ENCODE data around the gene UQCRC2.
A peak's percentile ranks its signal among the peaks of the same experiment; 100 is the strongest.
"Not testable (repeated sequence)": the region's sequence is repeated elsewhere in the genome, so short reads cannot be mapped to it uniquely, and the experiment has no call there.

Gene UQCRC2

DNA sequence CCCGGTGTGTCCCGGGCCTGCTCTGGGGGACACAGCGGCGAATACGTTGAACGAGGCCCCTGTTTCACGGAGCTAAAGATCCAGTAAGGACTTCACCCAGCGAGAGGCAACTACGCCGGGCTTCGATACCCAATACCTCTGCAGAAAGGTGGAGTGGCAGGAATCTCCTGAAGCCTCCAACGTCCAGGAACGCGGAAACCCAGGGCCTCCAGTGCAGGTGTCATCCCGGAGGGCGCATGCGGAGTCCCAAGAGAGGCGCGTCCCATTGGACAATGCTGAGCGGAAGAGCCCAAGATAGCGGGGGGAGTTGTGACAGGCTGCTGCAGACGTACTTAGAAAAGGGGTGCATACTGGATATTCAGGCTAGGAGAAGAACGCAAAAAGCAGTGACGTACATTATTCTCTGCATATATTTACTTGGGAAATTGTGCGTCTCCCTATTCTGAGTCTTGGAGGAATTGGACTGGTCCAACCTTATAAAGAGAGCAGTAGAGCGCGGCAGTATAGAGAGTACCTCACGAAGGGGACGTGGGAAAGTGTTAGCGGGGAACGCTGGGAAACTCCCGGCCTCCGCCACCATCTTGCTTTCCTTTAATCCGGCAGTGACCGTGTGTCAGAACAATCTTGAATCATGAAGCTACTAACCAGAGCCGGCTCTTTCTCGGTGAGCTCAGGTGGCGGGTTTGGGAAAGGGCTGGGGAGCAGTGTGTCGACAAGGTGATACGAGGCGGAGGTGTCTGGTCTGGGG is at the start of gene UQCRC2:
Gene UQCRC2 (plus strand): TSS at position 569 of the 748 bp plus-strand sequence. CDS start 63 bp downstream, at position 632.
- DNase-seq (ENCODE audit: low read depth in 2 of 2), result peak; percentile 71 to 78

DNA sequence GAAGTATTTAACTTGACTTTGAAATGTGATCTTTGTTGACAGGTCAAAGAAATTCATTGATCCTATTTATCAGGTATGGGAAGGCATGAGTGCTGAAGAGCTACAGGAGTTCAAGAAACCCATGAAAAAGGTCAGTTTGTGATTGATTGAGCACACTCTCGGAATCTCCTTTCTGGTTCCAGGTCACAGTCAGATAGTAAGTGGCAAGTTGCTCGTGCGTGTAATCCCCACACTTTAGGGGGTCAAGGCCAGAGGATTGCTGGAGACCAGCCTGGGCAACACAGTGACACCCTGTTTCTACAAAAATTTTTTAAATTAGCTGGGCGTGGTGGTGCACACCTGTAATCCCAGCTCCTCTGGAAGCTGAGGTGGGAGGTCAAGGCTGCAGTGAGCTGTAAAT is 20.5 kb upstream of the UQCRC2 start:
- not testable (repeated sequence) for DNase-seq (ENCODE audit: low read depth in 2 of 2)

DNA sequence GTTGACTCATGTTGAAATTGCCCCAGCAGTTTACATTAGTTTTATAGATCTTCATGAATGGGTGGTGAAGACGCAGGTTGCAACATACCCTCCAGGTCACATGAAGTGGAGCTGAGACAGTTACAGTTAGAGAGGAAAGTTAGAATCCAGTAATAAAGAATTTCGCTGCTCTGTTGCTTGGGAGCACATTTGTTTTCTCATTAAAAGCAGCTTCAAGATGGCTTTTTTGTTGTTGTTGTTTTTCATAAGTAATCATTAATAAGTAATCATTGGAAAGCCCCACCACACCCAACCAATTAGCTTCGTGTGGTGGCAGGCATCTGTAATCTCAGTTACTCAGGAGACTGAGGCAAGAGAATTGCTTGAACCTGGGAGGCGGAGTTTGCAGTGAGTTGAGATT is 19.8 kb upstream of the UQCRC2 start:
- not testable (repeated sequence) for DNase-seq (ENCODE audit: low read depth in 2 of 2)

DNA sequence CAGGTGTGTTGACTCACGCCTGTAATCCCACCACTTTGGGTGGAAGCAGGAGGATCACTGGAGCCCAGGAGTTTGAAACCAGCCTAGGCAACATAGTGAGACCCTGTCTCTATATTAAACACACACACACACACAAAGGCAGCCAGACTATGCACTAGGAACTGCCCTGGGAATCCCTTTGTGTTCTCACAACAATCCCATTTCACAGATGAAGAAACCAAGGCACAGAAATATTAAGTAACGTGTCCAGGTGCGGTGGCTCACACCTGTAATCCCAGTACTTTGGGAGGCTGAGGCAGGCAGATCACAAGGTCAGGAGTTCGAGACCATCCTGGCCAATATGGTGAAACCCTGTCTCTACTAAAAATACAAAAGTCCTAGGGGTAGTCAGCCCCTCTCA is 19.4 kb upstream of the UQCRC2 start:
- not testable (repeated sequence) for DNase-seq (ENCODE audit: low read depth in 2 of 2)

DNA sequence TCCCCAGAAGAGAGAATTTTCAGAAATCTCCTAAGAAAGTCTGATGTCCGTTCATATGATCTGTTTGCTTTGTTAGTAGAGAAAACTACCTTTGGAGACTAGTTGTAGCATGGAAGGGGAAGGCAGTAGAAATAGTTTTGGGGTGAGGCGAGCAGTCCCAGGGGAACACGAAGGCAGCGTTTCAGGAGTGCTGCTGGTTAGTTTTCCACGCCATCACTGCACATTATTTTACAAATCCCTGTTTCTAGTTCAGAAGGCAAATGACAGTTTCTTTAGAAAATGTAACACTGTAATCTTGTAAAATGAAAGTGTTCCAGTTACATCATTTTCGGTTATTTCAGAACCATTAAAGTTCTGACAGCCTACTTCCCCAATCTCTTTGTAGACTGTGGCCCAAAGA is 16.9 kb upstream of the UQCRC2 start:
- not testable (repeated sequence) for DNase-seq (ENCODE audit: low read depth in 2 of 2)

DNA sequence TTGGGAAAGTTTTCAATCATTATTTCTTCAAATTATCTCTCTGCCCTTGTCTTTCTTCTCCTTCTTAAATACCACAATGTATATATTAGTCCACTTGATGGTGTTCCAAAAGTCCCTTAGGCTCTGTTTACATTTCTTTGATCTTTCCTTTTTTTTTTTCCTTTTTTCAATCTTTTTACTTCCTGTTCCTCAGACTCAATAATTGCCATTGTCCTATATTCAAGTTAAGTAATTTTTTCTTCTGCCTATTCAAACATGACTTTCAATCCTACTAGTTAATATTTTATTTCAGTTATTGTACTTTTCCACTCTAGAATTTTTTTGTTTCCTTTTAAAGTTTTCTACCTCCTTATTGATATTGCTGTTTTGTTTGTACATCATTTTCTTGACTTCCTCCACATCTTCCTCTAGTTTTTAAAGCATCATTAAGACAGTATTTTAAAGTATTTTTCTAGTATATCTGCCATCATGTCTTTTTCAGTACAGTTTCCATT is 15.8 kb upstream of the UQCRC2 start:
- DNase-seq (ENCODE audit: low read depth in 2 of 2), result no peak

DNA sequence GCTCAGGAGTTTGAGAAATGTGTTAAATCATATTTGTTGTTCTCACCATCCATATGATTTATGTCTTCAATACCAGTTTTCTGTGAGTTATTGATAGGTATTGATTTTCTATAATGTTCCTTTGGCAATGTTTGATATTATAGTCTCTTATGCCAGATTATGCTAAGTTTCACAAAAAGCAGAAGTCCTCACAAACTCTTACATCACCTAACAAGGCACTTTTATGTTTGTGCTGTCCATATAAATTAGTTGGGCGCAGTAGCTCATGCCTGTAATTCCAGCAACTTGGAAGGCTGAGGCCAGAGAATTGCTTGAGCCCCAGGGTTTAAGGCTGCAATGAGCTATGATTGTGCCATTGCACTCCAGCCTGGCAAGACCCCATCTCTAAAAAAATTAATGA is 12.6 kb upstream of the UQCRC2 start:
- no peak for DNase-seq (ENCODE audit: low read depth in 2 of 2)

DNA sequence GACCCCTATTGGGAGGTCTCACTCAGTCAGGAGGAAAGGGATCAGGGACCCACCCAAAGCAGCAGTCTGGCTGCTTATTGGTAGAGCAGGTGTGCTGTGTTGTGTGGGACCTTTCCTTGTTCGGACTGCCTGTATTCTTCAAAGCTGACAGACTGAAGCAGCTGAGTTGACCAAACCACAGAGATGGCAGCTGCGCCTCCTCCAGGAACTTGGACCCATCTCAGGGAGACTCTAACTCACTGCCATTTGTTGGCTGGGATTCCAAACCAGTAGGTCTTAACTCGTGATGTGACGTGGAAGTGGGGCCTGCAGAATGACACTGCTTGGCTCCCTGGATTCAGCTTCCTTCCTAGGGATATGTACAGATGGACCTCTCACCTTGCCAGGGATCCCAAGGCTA is 9.6 kb upstream of the UQCRC2 start:
- no peak for DNase-seq (ENCODE audit: low read depth in 2 of 2)

DNA sequence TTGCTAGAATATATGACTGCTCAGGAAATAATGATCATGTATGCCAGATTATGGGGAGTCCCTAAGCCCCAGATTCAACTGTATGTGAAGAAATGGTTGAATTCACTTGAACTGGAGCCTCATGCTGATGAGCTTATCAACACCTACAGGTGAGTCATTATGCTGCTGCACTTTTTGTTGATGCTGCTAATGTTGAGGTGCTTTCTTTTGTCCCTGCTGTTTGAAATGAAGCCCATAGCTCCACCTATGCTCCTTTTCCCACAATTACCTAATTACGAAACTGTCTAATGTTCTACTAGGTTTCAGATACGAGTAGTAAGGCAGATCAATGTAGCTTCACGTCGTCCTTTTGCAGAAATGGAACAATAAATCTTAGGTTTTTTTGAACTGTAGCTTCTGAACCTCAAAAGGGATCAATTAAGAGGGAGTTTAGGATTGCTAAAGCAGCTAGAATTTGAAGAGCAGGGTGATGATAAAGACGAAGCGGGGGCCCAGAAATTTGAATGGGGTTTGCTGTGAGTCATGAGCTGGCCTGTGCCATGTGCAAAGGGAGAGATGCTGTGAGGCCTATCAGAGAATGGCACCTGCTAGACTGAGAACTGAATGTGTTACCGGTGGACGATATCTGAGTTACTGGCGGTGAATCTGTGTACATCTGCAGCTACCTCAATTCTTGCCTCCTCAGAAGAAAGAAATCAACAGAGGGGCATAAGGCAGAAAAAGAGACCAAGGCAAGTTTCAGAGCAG is 6.1 kb upstream of the UQCRC2 start:
- DNase-seq (ENCODE audit: low read depth in 2 of 2), result no peak

DNA sequence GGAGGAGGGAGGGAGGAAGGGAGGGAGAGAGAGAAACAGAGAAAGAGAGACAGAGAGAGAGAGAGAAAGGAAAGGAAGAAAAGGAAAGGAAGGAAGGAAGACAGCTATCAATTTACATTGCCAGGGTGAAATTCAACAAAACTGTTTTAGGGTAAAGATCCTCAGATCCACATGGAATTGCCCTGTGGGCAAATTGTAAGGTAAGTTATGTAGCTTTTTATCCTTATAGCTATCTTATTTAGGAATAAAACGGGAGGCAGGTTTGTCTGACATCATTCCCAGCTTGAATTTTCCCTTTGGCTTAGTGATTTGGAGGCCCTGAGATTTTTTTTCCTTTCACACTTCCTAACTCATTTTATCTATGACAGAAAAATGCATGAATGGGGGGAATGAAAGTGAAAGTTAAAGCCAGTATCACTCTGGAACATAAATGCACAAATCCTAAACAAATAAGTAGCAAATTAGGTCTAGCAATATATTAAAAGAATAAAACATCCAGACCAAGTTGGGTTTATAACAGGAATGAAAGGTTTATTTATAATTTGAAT is 3.4 kb upstream of the UQCRC2 start:
- no peak for DNase-seq (ENCODE audit: low read depth in 2 of 2)

DNA sequence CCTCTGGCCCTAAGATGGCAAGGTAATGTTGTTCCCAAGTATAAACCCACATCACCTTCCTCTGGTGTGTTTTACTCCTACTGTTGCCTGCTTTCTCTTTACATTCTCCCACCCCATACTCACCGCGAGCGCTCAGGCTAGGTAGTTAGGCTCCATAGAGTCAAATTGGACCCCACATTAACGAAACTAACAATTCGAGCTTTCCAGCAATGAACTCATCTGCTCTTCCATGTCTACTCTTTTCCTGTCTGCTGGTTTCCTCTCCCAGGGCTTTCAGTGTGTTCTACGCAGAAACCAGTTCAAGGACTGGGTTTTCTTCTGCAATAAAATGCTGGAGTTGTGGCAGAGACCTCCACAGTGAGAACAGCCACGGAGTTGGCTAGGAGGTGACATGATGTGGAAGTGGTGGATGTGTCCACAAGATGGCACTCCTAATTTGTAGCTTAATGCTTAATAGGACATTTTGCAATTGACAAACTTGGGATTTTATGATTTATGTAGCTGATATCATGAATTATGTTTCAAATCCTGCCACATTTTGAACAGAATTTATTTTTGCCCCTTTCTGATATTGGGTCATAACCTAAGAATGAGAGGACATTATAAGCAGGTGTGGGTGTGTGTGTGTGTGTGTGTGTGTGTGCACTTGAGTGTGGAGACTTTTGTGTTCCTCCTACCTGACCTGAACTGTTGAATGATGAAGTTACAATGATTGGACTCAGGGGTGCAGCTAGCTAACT is 2.2 kb upstream of the UQCRC2 start:
- no peak for DNase-seq (ENCODE audit: low read depth in 2 of 2)

DNA sequence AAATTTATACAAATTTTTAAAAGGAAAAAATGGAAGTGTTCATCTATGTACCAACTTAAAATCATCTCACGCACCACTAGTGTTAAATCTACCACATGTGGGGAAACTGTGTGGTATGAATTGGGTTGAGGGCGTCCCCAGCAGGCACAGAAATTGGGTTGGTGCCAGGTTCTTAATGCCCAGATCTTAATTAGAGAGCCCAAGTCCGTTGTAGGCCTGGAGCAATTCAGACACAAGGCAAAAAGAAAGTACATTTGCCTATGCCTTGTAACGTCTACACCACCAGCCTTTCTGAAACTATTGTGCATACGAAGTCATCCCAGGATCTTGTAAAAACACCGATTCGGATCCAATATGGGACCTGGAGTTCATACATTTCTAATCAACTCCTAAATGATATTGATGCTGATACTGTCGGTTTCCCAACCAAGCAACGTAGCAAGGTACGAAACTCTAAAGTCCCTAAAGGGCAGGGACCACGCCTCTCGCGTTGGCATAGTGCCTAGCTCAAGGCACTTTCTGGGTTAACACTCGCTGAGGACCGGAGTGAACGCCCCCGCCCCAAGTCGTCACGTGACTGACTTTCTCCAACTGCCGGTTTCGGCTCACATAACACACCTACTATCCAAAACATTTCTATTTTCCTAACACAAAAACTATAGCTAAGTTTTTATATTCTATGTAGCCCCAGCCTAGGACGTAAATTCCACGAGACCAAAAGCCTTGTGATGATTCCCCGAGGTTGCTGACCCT is 945 bp upstream of the UQCRC2 start:
- peak; percentile 53 to 55 for DNase-seq (ENCODE audit: low read depth in 2 of 2)

DNA sequence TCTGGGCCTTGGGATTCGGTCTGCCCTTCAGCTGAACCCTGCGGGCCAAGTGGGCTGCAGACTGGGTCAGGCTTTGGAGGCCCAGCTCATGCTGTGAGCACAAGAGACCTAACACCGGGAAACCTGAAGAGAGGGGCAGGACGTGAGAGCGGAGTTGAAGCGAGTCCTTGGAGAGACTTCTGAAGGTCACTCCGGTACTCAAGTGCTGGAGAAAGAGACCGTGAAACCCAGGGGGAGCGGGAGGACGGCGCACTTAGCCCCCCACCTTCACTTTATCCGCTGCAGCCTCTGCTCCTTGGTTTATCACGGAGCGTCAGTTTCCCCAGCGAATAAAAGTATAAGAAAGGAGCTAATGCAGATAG is 361 bp downstream of the UQCRC2 start:
- no peak for DNase-seq (ENCODE audit: low read depth in 2 of 2)

DNA sequence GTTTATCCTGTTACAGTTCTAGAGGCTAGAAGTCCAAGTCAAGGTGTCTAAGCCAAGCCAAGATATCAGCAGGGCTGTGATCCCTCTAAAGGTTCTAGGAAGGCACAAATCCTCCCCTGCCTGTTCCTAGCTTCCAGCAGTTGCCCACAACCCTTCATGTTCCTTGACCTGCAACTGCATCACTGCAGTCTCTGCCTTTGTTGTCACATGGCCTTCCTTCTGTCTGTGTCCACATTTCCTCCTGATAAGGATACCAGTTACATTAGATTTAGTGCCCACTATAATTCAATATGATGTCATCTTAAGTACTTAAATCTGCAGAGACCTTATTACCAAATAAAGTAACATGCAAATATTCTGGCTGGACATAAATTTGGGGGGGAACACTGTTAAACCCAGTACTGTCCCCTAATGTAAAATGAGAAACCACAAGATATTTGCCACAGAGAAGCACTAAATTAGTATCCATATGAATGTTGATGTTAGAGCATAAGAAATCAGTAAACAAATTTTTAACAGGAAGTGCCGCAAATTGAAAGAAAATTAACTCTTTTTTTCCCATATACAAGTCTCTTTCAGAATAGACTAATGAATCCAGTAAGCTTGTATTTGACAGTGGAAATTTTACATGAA is 4.7 kb downstream of the UQCRC2 start:
- no peak for DNase-seq (ENCODE audit: low read depth in 2 of 2)

DNA sequence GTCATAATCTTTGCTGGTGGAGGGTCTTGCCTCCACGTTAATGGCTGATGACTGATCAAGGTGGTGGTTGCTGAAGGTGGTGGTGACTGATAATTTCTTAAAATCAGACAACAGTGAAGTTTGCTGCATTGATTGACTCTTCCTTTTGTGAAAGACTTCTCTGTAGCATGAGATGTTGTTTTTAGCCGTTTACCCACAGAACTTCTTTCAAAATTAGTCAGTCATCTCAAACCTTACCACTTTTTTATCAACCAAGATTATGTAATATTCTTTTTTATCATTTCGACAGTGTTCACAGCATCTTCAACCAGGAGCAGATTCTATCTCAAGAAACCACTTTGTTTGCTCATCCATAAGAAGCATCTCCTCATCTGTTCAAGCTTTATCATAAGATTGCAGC is 5.9 kb downstream of the UQCRC2 start:
- DNase-seq (ENCODE audit: low read depth in 2 of 2), result no peak

DNA sequence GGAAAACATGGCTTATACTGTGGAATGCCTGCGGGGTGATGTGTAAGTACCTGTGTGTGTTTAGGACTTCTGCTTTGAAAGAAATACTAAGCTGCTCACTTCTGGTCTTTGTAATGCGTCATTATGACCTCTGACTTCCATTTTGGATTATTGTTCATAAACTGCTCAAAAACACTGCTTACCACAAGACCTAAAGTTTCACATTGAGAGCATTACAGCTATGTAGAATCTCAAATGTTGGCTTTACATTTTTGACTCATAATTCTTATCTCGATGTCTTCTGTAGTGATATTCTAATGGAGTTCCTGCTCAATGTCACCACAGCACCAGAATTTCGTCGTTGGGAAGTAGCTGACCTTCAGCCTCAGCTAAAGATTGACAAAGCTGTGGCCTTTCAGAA is 9.3 kb downstream of the UQCRC2 start:
- DNase-seq (ENCODE audit: low read depth in 2 of 2), result no peak

DNA sequence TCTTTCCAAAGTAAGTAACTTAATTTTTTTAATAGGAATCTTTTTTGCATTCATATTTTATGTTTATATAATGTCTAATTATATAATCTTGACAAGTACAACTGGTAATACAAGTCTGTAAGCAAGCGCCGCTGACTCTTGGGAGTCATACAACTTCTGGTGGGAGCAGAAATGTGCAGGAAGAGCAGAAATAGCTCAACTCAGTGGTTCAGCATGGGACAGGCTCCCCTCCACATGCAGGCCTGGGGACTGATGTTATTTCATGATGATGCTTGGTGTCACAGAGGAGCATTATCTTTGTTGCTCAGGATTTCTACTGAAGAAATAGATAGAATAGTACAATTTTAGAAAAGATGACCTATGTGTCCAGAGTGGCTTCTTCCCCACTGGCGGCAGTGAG is 10.7 kb downstream of the UQCRC2 start:
- no peak for DNase-seq (ENCODE audit: low read depth in 2 of 2)

DNA sequence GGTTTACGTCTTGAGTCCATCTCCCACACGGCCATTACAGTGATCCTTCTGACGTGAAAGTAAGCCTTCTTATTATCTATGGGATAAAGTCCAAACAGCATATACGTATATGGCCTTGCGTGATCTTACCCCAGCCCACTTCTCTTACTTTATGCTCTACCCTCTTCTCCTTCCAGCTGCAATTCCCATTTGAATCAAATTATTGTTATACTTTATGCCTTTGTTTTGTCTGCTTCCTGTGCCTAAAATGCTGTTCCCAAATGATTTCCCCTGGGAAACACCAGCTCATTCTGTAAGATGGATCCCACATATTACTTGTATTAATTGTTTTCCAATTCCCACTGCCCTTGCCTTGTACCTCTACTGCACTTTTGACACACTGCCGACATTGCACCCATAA is 11.2 kb downstream of the UQCRC2 start:
- DNase-seq (ENCODE audit: low read depth in 2 of 2), result no peak

DNA sequence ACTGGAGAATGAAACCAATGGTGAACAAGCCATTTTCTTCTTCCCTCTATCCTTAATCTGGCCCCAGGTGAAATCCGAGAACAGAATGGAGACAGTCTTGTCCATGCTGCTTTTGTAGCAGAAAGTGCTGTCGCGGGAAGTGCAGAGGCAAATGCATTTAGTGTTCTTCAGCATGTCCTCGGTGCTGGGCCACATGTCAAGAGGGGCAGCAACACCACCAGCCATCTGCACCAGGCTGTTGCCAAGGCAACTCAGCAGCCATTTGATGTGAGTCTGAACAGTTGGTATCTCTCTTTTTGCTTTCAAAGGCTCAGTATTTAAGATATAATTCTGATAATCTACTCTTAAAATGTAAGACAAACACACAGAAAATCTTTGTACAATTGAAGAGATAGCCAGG is 18.7 kb downstream of the UQCRC2 start:
- DNase-seq (ENCODE audit: low read depth in 2 of 2), result no peak

DNA sequence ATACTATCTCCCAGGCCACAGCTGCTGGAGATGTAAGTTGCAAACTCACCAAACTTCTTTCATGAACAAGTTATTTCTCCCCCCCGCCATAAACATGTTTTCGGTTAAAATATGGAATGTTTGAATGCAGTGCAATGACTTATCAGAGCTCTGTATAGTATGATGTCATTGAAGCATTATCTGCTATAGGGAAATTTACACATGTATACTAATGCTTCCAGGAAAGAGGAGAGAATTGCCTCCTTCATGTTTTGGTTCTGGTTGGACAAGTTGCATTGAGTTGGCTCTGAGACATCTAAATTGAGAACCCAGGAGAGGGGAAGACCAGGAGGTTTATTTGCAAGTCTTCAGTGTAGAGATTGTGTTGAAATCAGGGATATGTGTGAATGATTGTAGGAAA is 20.8 kb downstream of the UQCRC2 start:
- DNase-seq (ENCODE audit: low read depth in 2 of 2), result no peak

DNA sequence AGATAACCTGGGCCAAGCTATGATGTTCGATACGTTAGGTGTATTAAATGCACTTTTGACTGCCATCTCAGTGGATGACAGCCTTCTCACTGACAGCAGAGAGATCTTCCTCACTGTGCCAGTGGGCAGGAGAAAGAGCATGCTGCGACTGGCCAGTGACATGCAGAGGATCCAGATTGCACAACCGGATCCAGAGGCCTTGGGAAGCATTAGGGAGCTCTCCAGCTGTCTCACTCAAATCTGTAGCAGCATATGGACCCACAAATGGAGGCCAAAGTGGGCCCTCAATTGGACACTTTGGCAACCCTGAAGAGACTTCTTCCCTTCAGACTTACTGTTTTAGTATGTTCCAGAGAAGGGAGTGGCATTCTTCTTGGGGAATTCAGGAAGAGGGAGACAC is 26.9 kb downstream of the UQCRC2 start:
- DNase-seq (ENCODE audit: low read depth in 2 of 2), result no peak

All from stimulated activated CD4-positive, alpha-beta T cell treated with anti-CD3 and anti-CD28 coated beads, Interleukin-1b, Interleukin-23, amount 100 ng/mL, for 4 hours (primary cell).